CD1c-positive myeloid dendritic cell (primary cell): ENCODE data around the gene HDDC2.

Experiments used
- DNase-seq: peaks from one replicate; pipeline ENCODE4 v3.0.0-alpha.2; 2016; ENCODE audit errors: extremely low spot score

Gene HDDC2

DNA sequence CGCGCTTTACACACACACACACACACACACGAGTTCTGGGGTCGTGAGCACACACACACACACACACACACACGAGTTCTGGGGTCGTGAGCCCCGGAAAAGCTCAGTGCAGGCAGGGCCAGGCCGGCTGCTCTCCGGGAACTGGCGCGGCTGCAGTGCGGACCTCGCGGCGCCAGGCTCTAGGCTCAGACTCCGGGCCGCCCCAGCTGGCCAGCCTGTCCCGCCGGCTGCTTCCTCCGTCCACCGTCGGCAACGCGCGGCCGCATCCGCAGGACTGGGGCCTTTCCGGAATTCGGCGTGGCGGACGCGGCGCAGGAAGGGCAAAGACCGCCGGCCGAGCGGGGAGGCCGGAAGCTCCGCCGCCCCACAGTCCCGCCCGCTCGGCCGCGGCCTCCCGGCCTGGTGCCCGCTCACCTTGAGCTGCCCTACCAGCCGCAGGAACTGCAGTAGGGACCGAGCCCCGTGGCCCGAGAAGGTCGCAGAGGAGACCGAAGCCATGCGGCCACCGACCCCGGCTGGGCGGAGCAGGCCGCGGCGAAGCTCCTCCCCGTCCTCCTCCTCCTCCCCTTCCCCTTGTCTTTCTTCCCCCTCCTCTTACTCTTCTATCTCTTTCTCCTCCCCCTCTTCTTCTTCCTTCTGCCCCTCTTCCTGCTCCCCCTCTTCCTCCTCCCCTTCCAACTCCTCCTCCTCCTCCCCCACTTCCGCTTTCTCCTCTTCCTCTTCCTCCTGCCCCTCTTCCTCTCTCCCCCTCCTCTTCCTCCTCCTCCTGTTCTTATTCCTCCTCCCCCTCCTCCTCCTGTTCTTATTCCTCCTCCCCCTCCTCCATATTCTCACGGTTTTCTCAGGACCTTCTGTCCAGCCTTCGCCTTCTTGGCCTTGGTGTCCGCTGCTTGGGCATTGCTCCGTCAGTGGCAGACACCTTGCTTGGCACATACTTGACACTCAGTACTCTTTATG lies at the start of gene HDDC2:
Gene HDDC2 (minus strand): TSS at position 533 of the 957 bp plus-strand sequence. CDS start 35 bp downstream, at position 498.
- DNase-seq: peak; percentile 70

DNA sequence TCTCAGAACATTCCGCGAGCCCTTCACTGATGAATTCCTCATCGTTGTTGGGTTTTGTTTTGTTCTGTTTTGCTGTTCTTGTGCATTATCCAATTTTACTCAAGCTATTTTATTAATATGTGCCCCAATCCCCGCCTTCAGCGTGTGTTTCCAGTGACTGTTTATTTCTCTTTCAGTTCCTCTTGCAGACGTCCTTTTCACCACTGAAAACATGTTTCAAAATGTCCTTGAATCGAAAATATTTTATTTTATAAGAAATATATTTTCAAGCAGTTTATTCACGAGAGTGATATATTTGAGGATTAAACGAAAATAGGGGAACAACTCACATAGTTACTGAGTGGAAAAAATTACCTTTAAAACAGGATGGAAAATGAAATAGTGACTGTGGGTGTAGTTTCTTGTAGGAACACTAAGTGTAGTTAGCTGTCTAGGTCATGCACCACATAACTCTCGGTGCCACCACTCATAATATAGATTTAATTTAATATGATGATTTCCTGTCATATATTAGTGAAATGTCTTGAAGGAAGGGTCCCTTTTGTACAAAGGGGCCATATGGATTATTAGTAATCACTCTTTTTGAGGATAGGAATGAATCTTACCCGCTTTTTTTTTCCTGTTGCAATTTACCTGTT lies 45.3 kb upstream of the HDDC2 start:
- DNase-seq: peak; percentile 11

GRCh38 chr6:125346201-125346925 lies 44.6 kb upstream of the HDDC2 start:
- no peak for DNase-seq

GRCh38 chr6:125341460-125341859 lies 39.7 kb upstream of the HDDC2 start:
- DNase-seq: no peak

DNA sequence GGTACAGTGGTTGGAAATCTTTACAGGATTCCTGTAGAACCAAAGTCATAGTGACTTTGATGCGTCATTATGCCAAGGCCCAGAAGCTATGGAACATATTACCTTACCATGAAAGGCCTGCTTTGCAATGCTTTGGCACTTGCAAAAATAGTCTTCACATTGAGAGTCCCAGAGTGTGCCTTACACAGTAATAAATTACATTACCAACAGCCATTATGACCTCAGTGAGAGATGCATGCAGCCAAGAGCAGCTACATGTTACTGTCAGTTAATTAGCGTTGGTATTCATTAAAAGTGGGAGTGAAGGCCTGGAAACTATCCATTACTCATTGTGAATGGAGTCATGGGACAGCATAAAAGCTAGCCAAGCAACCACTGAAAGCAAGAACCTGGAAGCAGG lies 39.2 kb upstream of the HDDC2 start:
- no peak for DNase-seq

- no peak for DNase-seq
Observed at GRCh38 chr6:125340175-125340835, 38.5 kb upstream of the HDDC2 start.

DNA sequence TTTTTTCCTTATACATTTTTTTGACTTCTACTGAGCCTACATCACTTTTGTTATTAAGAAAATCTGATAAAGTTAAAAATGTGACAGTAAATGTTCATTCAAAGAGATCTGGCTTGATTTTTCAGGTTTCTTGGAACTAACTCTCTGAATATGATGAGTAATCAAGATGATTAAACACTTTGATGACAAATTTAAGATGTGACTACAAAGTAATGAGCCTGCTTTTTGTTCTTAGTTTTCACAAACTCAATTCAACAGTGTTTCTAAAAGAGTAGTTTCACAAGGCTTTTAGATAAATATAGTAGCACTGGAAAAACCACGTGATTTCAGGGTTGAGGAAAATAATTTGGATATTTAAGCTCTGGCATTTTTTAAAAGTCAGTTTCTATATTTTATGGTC lies 37.9 kb upstream of the HDDC2 start:
- no peak for DNase-seq

DNA sequence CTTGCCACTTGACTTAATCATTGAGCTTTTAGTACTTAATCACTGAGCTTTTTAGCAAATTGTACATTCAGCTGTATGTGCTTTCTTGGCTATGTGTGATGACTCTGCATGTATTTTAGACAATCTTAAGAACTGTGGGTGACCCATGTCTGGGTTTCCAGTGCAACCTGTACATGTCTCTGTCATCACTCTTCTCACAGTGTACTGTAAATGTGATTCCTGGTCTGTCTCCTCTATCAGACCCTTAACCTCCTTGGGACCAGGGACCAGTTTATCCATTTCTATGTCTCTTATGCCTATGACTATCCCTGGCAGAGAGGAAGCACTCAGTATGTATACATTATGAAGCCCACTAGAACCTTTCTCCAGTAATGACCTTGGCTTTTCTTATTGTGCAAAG lies 36.6 kb upstream of the HDDC2 start:
- no peak for DNase-seq

- DNase-seq: no peak
Observed at GRCh38 chr6:125337706-125338105, 35.9 kb upstream of the HDDC2 start.

- DNase-seq: no peak
Observed at GRCh38 chr6:125332664-125333063, 30.9 kb upstream of the HDDC2 start.

- DNase-seq: no peak
Observed at GRCh38 chr6:125325586-125325985, 23.8 kb upstream of the HDDC2 start.

DNA sequence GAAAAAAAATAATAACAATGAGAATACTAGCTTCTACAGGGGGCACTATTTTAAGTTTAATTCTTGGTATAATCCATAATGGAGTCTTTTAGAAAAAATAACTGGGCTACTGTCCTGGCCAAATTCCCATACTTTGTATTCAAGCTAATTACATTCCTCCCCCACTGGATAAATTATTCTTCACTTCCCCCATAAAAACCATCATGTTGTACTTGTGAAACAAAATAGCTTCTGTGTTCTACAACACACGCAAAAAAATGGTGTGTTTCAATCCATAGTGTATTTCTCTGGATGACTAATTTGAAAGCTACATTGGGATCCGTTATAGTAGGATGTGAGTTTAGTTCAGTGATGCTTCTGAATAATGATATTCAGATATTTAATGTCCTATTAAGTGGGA lies 21.6 kb upstream of the HDDC2 start:
- no peak for DNase-seq

- DNase-seq: no peak
Observed at GRCh38 chr6:125316621-125317020, 14.9 kb upstream of the HDDC2 start.

DNA sequence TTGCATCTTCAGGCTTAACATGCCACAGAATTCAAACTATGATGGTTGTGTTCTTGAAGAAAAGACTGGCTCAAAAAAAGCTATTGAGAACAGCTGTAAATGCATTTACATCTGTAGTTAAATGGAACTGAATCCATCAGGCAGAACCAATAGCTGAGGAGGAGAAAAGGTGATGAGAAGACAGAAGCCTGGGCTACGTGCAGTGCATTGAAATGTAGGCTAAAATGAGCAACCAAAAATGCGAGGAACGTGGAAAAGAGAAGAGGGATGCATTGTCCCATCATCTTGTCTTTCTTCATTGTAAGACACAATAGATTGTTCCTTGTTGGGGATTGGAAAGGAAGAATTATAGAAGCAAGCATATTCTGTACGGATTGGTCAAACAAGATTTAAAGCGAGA lies 13.8 kb upstream of the HDDC2 start:
- DNase-seq: no peak

DNA sequence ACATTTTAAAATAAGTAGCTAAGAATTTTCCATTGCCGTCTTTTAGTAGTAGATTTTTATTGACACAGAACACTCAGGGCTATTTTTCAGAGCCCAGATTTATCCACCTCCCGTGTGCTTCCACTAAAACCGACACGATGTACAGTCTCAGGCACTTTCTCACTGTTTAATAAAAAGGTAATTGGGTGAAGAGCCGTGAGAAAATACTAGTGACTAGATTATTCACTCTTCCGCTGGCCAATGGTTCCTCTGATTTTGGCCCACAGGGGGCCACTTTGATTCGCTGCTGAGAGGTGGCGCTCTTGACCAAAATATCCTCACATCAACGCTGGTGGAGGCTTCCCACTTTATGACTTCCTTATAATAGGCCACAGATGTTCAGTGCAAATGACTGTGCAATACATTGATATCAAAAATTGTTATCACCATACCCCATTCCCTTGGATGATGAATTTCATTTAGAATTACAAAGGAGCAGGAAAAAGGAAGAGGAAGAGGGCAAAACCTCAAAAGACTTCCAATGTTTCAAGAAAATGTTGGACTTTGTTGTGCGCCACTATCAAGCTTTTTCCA lies 12.3 kb upstream of the HDDC2 start:
- DNase-seq: peak; percentile 76

DNA sequence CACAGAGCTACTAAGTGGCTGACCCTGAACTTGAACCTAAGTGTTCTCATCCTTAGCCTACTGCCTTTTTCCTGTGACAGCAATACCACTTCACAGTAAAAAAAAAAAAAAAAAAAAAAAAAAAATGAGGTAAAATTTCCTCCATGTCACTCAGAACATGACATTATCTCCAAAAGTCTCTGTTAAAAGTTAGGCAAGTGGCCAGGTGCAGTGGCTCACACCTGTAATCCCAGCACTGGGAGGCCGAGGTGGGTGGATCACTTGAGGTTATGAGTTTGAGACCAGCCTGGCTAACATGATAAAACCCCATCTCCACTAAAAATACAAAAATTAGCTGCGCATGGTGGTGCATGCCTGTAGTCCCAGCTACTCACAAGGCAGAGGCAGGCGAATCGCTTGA lies 11.2 kb upstream of the HDDC2 start:
- no peak for DNase-seq

GRCh38 chr6:125312478-125312877 lies 10.7 kb upstream of the HDDC2 start:
- DNase-seq: no peak

DNA sequence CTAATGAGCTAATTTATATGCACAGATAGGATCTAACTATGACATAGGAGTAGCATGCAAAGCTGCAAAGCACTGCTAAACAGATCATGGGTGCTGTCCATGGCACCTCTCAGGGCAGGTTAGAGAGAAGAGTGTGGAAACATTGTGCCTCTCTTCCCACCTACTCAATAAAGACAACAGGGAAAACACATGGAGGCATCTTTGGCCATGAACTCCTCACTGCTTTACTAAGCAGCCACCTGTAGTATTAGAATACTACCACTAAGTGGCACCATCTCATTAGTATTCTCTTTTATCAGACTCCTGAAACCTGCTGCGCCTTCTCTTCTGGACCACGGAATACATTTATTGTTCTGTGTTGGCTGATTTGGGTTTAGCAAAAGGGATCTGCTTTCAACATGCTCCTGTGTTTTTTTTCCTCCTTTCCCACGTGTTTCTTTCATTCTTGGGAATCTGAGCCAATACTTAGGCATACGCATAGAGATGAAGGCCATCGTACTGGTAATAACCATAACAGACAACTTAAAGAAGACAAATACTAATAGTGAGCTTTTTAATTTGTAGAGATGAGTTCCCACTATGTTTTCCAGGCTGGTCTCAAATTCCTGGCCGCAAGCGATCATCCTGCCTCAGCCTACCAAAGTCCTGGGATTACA lies 9.4 kb upstream of the HDDC2 start:
- DNase-seq: peak; percentile 58

GRCh38 chr6:125307964-125308615 lies 6.3 kb upstream of the HDDC2 start:
- no peak for DNase-seq

DNA sequence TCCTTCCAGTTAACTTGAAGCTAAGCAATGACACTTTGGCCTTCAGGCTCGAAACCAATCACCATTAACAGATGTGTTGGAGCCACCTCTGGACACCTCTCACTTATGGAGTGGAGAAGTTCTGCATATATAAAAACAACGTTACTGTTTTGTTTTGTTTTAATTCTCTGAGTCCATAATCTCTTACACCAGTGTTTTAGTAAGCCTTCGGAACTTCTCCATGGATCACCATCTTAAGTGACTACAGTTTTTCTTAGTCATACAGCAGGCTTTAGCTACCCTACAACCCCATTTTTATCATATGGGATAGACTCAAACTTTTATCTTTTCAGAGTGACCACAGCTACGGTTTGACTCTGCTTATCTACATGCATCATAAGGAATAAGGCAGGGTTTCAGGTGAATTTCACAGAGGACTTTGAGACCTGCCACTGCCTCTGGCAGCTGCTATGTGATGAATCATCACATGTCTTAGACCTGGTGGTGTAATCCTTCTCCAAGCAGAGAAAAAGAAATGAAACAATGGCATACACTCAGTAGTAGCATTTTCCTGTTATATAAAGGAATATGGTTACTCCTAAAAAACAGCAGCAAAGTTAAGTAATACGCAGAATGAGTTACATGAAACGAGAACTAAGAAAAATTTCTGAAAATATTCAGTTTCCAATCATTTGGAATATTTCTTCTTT lies 5.5 kb upstream of the HDDC2 start:
- no peak for DNase-seq
